ENCODE measurements around the gene FNDC3B.

DNA sequence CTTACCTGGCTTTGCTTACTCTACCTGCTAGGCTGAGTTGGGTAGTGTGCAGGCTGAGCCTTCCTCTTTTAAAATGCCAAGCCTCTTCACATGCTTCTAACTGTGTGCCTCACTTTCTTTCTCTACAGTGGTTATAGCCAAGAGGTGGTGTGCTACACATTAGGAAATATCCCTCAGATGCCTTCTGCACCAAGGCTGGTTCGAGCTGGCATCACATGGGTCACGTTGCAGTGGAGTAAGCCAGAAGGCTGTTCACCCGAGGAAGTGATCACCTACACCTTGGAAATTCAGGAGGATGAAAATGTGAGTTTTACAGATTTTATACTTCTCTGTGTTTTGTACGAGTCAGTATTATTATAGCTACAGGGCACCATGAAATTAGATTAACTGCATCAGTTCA is 291.0 kb downstream of the FNDC3B start:
- TF ChIP-seq, protein P1, sequence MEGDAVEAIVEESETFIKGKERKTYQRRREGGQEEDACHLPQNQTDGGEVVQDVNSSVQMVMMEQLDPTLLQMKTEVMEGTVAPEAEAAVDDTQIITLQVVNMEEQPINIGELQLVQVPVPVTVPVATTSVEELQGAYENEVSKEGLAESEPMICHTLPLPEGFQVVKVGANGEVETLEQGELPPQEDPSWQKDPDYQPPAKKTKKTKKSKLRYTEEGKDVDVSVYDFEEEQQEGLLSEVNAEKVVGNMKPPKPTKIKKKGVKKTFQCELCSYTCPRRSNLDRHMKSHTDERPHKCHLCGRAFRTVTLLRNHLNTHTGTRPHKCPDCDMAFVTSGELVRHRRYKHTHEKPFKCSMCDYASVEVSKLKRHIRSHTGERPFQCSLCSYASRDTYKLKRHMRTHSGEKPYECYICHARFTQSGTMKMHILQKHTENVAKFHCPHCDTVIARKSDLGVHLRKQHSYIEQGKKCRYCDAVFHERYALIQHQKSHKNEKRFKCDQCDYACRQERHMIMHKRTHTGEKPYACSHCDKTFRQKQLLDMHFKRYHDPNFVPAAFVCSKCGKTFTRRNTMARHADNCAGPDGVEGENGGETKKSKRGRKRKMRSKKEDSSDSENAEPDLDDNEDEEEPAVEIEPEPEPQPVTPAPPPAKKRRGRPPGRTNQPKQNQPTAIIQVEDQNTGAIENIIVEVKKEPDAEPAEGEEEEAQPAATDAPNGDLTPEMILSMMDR (IDR thresholded peaks at IDR 0.05) = no peak
- no peak for TF ChIP-seq EP300 (IDR thresholded peaks at IDR 0.05)
